Left ventricle myocardium inferior (tissue), 1 donor: ENCODE results near the gene ATG4B. TPM values are rescaled to one million over a fixed set of nuclear protein-coding genes. Genes with fewer than 3 reads are reported as not detected.

Experiments used
- DNase-seq: peaks from one replicate; pipeline ENCODE4 v3.0.0-alpha.2; 2020
- H3K27ac ChIP-seq: fragments of 200-600 bp; replicated peaks from 2 replicates; pipeline ENCODE4 v1.8.0; 2021
- H3K27me3 ChIP-seq: fragments of 200-600 bp; 2 replicates; pipeline ENCODE4 v1.8.0; 2021; ENCODE audit warnings: low read depth
- H3K36me3 ChIP-seq: fragments of 200-600 bp; 2 replicates; pipeline ENCODE4 v1.8.0; 2021
- H3K4me1 ChIP-seq: fragments of 200-600 bp; 2 replicates; pipeline ENCODE4 v1.8.0; 2021
- H3K4me3 ChIP-seq: fragments of 200-600 bp; 2 replicates; pipeline ENCODE4 v1.8.0; 2021; ENCODE audit warnings: mild to moderate bottlenecking, moderate library complexity
- H3K9me3 ChIP-seq: fragments of 200-600 bp; replicated peaks from 2 replicates; pipeline ENCODE4 v1.8.0; 2021
- CTCF ChIP-seq: fragments of 200-600 bp; IDR thresholded peaks from 2 replicates; pipeline ENCODE4 v1.8.0; 2021; ENCODE audit warnings: antibody characterized with exemption, mild to moderate bottlenecking, borderline replicate concordance
- intact Hi-C: fragments of 100-400 bp; cut with micrococcal nuclease; formaldehyde crosslinking; loops from one replicate; pipeline ENCODE4 v1.11.0; 2022
- total RNA-seq: library from RNA; stranded (reverse); fragmentation: NEBNext Ultra II Directional; extraction: Animal tissue kit (Norgen Biotek cat#: 25700); gene quantifications from one replicate; pipeline ENCODE4 v1.2.1, GENCODE V29; 2021
- donor health status: DM: no; HTN: yes; CAD: no; lungs with severe emphysema.

Gene ATG4B
- total RNA-seq, 1 donor from 2014 or later = 39.9 TPM

- H3K36me3 ChIP-seq = peaks cover 65% of the 10 kb centered on the region
- no peak for DNase-seq
- intact Hi-C loops = no loop called here
- H3K9me3 ChIP-seq = no peaks in the 10 kb centered on the region
- TF ChIP-seq CTCF = no peak
- no peak overlapping the region for H3K27ac ChIP-seq
- no peak overlapping the region for H3K4me3 ChIP-seq
- no peaks in the 10 kb centered on the region for H3K4me1 ChIP-seq
- H3K27me3 ChIP-seq = no peaks in the 10 kb centered on the region
Observed at GRCh38 chr2:241668354-241668753, 30.9 kb downstream of the ATG4B start.

GRCh38 chr2:241668839-241669238, 31.3 kb downstream of the ATG4B start:
- Histone ChIP-seq H3K4me1 (peaks cover under 1% of the 10 kb centered on the region), H3K36me3 (peaks cover 65% of the 10 kb centered on the region), H3K4me3 (no peak overlapping the region), H3K27me3 (no peaks in the 10 kb centered on the region), H3K27ac (no peak overlapping the region), H3K9me3 (no peaks in the 10 kb centered on the region)
- no peak for TF ChIP-seq CTCF
- intact Hi-C loops = no loop called here
- DNase-seq = no peak

GRCh38 chr2:241670333-241671110, 33.0 kb downstream of the ATG4B start:
- Histone ChIP-seq H3K4me1 (peaks cover 9% of the 10 kb centered on the region), H3K36me3 (peaks cover 65% of the 10 kb centered on the region), H3K4me3 (no peak overlapping the region), H3K27me3 (no peaks in the 10 kb centered on the region), H3K27ac (peak overlapping the region; percentile 51), H3K9me3 (no peaks in the 10 kb centered on the region)
- no peak for TF ChIP-seq CTCF
- intact Hi-C loops = no loop called here
- no peak for DNase-seq

- peaks cover 9% of the 10 kb centered on the region for H3K4me1 ChIP-seq
- H3K27me3 ChIP-seq = no peaks in the 10 kb centered on the region
- intact Hi-C loops = no loop called here
- DNase-seq = no peak
- H3K36me3 ChIP-seq = peaks cover 61% of the 10 kb centered on the region
- no peaks in the 10 kb centered on the region for H3K9me3 ChIP-seq
- H3K27ac ChIP-seq = peak overlapping the region; percentile 51
- no peak for TF ChIP-seq CTCF
- no peak overlapping the region for H3K4me3 ChIP-seq
Observed at GRCh38 chr2:241671457-241672240, 34.2 kb downstream of the ATG4B start.

GRCh38 chr2:241672243-241673188, 35.0 kb downstream of the ATG4B start:
- peaks cover 61% of the 10 kb centered on the region for H3K36me3 ChIP-seq
- H3K4me3 ChIP-seq = no peak overlapping the region
- peaks cover 9% of the 10 kb centered on the region for H3K4me1 ChIP-seq
- TF ChIP-seq CTCF = no peak
- DNase-seq = no peak
- no peak overlapping the region for H3K27ac ChIP-seq
- intact Hi-C loops = no loop called here
- H3K9me3 ChIP-seq = no peaks in the 10 kb centered on the region
- no peaks in the 10 kb centered on the region for H3K27me3 ChIP-seq
